H1 (cell line): ENCODE results near the gene GCLM. TPM values are rescaled to one million over a fixed set of nuclear protein-coding genes. Genes with fewer than 3 reads are reported as not detected.

Source experiments
- CTCF ChIA-PET: fragments of 300-600 bp; sonication (Branson Sonifier 250); formaldehyde crosslinking; loops from one replicate; lab custom pipeline; 2021; ENCODE audit not compliant: partially characterized antibody; lab: Charles Lee
- POLR2A ChIA-PET: fragments of 300-600 bp; sonication (Branson Sonifier 250); formaldehyde crosslinking; loops from one replicate; lab custom pipeline; 2021; ENCODE audit warnings: inconsistent platforms; ENCODE audit not compliant: partially characterized antibody; lab: Charles Lee
- DNase-seq, 2 experiments: peaks; one replicate each; pipeline versions ENCODE4 v3.0.0 to v3.0.0-alpha.2; 2010 to 2022; ENCODE audit warnings: low spot score in 2 of 2, low read depth in 1 of 2, mixed read lengths in 1 of 2
- FAIRE-seq: peaks from 2 replicates; lab custom pipeline; 2011; peaks lifted over from hg19 to GRCh38; lab: Jason Lieb, UNC
- H2AFZ ChIP-seq: 2 replicates; pipeline ENCODE4 v1.8.1; 2012; ENCODE audit warnings: low read length, inconsistent platforms
- H2AK5ac ChIP-seq: 2 replicates; pipeline ENCODE4 v1.6.1; 2013; ENCODE audit warnings: low read depth, low read length
- H2BK120ac ChIP-seq: replicated peaks from 2 replicates; pipeline ENCODE3; 2013; ENCODE audit warnings: low read depth, low read length, inconsistent platforms
- H2BK12ac ChIP-seq: 2 replicates; pipeline ENCODE4 v1.6.1; 2013; ENCODE audit warnings: low read depth, low read length
- H2BK15ac ChIP-seq: 2 replicates; pipeline ENCODE4 v1.6.1; 2013; ENCODE audit warnings: low read length
- H2BK20ac ChIP-seq: 2 replicates; pipeline ENCODE4 v1.6.1; 2013; ENCODE audit warnings: low read length
- H2BK5ac ChIP-seq: 2 replicates; pipeline ENCODE4 v1.6.1; 2013; ENCODE audit warnings: low read depth, low read length
- H3K14ac ChIP-seq: 2 replicates; pipeline ENCODE4 v1.6.1; 2013; ENCODE audit warnings: inconsistent platforms; ENCODE audit not compliant: insufficient read length
- H3K18ac ChIP-seq: 2 replicates; pipeline ENCODE4 v1.6.1; 2013; ENCODE audit warnings: low read length; ENCODE audit errors: extremely low read depth
- H3K23ac ChIP-seq: 2 replicates; pipeline ENCODE4 v1.6.1; 2013; ENCODE audit warnings: inconsistent platforms; ENCODE audit not compliant: insufficient read length
- H3K23me2 ChIP-seq: 2 replicates; pipeline ENCODE4 v1.6.1; 2013; ENCODE audit warnings: low read depth, low read length
- H3K27ac ChIP-seq: 2 replicates; pipeline ENCODE4 v1.6.1; 2011; ENCODE audit warnings: low read depth, low read length, inconsistent platforms
- H3K27me3 ChIP-seq, 4 experiments: replicated peaks in 1 of 4; 1 replicate in 1 of 4; 2 replicates in 3 of 4; pipeline versions ENCODE4 v1.6.1 to v1.8.1; 2011 to 2013; ENCODE audit warnings: low read length in 3 of 4, mild to moderate bottlenecking in 3 of 4, inconsistent platforms in 2 of 4, mixed read lengths in 2 of 4, moderate library complexity in 1 of 4; ENCODE audit not compliant: control insufficient read depth in 3 of 4, insufficient read depth in 3 of 4; ENCODE audit errors: extremely low read depth in 1 of 4
- H3K36me3 ChIP-seq, 4 experiments: 2 replicates each; pipeline versions ENCODE4 v1.6.1 to v1.8.1; 2011 to 2013; ENCODE audit warnings: mild to moderate bottlenecking in 4 of 4, low read length in 3 of 4, moderate library complexity in 2 of 4, control low read depth in 1 of 4, inconsistent platforms in 1 of 4; ENCODE audit not compliant: insufficient read depth in 4 of 4, control insufficient read depth in 2 of 4
- H3K4ac ChIP-seq: replicated peaks from 2 replicates; pipeline ENCODE3; 2013; ENCODE audit warnings: low read length, low read depth, mixed read lengths, inconsistent platforms; ENCODE audit not compliant: insufficient read length
- H3K4me1 ChIP-seq, 4 experiments: replicated peaks in 1 of 4; 1 replicate in 1 of 4; 2 replicates in 3 of 4; pipeline versions ENCODE4 v1.6.1 to v1.8.1; 2011 to 2013; ENCODE audit warnings: low read length in 3 of 4, inconsistent platforms in 2 of 4, mixed read lengths in 1 of 4; ENCODE audit not compliant: insufficient read depth in 4 of 4, control insufficient read depth in 3 of 4
- H3K4me2 ChIP-seq, 2 experiments: 2 replicates each; pipeline versions ENCODE4 v1.6.1 to v1.8.1; 2011 to 2013; ENCODE audit warnings: low read depth in 2 of 2, low read length in 2 of 2, control low read depth in 1 of 2, inconsistent platforms in 1 of 2, mild to moderate bottlenecking in 1 of 2; ENCODE audit not compliant: insufficient read depth in 1 of 2
- H3K4me3 ChIP-seq, 4 experiments: fragments of 200-600, 300-600 bp in 1 of 4; sonication (generic), shearing (Covaris generic), sonication (Bioruptor Twin) in 1 of 4; 2 replicates each; pipeline versions ENCODE4 v1.5.1 to v1.8.1; 2011 to 2016; ENCODE audit warnings: low read length in 4 of 4, low read depth in 3 of 4, control low read depth in 2 of 4, inconsistent platforms in 2 of 4, mild to moderate bottlenecking in 2 of 4, mixed read lengths in 1 of 4, moderate library complexity in 1 of 4; ENCODE audit not compliant: insufficient read depth in 2 of 4; ENCODE audit errors: extremely low read depth in 1 of 4
- H3K56ac ChIP-seq: replicated peaks from 2 replicates; pipeline ENCODE3; 2013; ENCODE audit warnings: low read depth, mild to moderate bottlenecking, mixed read lengths, low read length, inconsistent platforms; ENCODE audit not compliant: insufficient read length
- H3K79me1 ChIP-seq: 2 replicates; pipeline ENCODE4 v1.6.1; 2013; ENCODE audit warnings: low read depth, low read length, control low read depth
- H3K79me2 ChIP-seq, 2 experiments: 2 replicates each; pipeline versions ENCODE4 v1.6.1 to v1.8.1; 2012 to 2013; ENCODE audit warnings: low read length in 2 of 2, mild to moderate bottlenecking in 2 of 2, inconsistent platforms in 1 of 2; ENCODE audit not compliant: insufficient read depth in 2 of 2, control insufficient read depth in 1 of 2
- H3K9ac ChIP-seq, 4 experiments: replicated peaks in 1 of 4; 1 replicate in 1 of 4; 2 replicates in 3 of 4; pipeline versions ENCODE4 v1.6.1 to v1.8.1; 2011 to 2013; ENCODE audit warnings: low read depth in 3 of 4, low read length in 3 of 4, control low read depth in 2 of 4, mild to moderate bottlenecking in 2 of 4, moderate library complexity in 2 of 4, inconsistent platforms in 1 of 4; ENCODE audit errors: extremely low read depth in 1 of 4
- H3K9me3 ChIP-seq, 2 experiments: 2 replicates each; pipeline versions ENCODE4 v1.6.1 to v1.8.1; 2012 to 2013; ENCODE audit warnings: mild to moderate bottlenecking in 2 of 2, moderate library complexity in 2 of 2, control low read depth in 1 of 2, inconsistent platforms in 1 of 2, low read depth in 1 of 2, low read length in 1 of 2, mixed read lengths in 1 of 2; ENCODE audit not compliant: insufficient read depth in 2 of 2
- H4K20me1 ChIP-seq, 2 experiments: replicated peaks in 1 of 2; 2 replicates each; pipeline versions ENCODE3 to v1.8.1; 2011 to 2013; ENCODE audit warnings: inconsistent platforms in 2 of 2, low read length in 2 of 2, mild to moderate bottlenecking in 1 of 2; ENCODE audit not compliant: insufficient read depth in 2 of 2, control insufficient read depth in 1 of 2
- H4K5ac ChIP-seq: 2 replicates; pipeline ENCODE4 v1.6.1; 2013; ENCODE audit warnings: low read length, low read depth, mixed read lengths, inconsistent platforms; ENCODE audit not compliant: insufficient read length
- H4K8ac ChIP-seq: 2 replicates; pipeline ENCODE4 v1.8.0; 2013; ENCODE audit warnings: mild to moderate bottlenecking, moderate library complexity, low read length, inconsistent platforms; ENCODE audit not compliant: insufficient read depth; ENCODE audit errors: extremely low read depth
- H4K91ac ChIP-seq: replicated peaks from 2 replicates; pipeline ENCODE3; 2013; ENCODE audit warnings: low read length, mixed read lengths, inconsistent platforms; ENCODE audit not compliant: insufficient read length
- EP300 ChIP-seq, 2 experiments: IDR thresholded peaks; 1 replicate in 1 of 2; 2 replicates in 1 of 2; pipeline ENCODE4 v1.6.1; 2011 to 2012; ENCODE audit warnings: low read depth in 2 of 2, low read length in 2 of 2, mild to moderate bottlenecking in 2 of 2, borderline replicate concordance in 1 of 2, inconsistent platforms in 1 of 2, moderate library complexity in 1 of 2
- HDAC2 ChIP-seq, 2 experiments: fragments of 300-600 bp in 1 of 2; sonication (generic) in 1 of 2; IDR thresholded peaks; 2 replicates each; pipeline ENCODE4 v1.6.1; 2011 to 2012; ENCODE audit warnings: low read depth in 2 of 2, low read length in 2 of 2, mild to moderate bottlenecking in 2 of 2, moderate library complexity in 2 of 2, borderline replicate concordance in 1 of 2, inconsistent platforms in 1 of 2
- JUN ChIP-seq: IDR thresholded peaks from 2 replicates; pipeline ENCODE4 v1.6.1; 2011; ENCODE audit warnings: low read depth, mild to moderate bottlenecking, improper control_type of control experiment, low read length
- NANOG ChIP-seq: IDR thresholded peaks from 2 replicates; pipeline ENCODE4 v1.6.1; 2011; ENCODE audit warnings: low read length, low read depth, mild to moderate bottlenecking, inconsistent platforms; ENCODE audit not compliant: insufficient read depth, poor library complexity, severe bottlenecking
- RXRA ChIP-seq: IDR thresholded peaks from 2 replicates; pipeline ENCODE4 v1.6.1; 2011; ENCODE audit warnings: low read depth, mild to moderate bottlenecking, low read length, moderate library complexity; ENCODE audit not compliant: insufficient read depth
- SIRT6 ChIP-seq: IDR thresholded peaks from one replicate; pipeline ENCODE4 v1.7.1; 2012; ENCODE audit warnings: low read length, inconsistent platforms
- SIX5 ChIP-seq: IDR thresholded peaks from 2 replicates; pipeline ENCODE4 v1.6.1; 2011; ENCODE audit warnings: mild to moderate bottlenecking, low read depth, low read length
- SP2 ChIP-seq: IDR thresholded peaks from 2 replicates; pipeline ENCODE4 v1.6.1; 2012; ENCODE audit warnings: mild to moderate bottlenecking, low read length, inconsistent platforms
- SP4 ChIP-seq: IDR thresholded peaks from 2 replicates; pipeline ENCODE4 v1.6.1; 2012; ENCODE audit warnings: low read length, inconsistent platforms
- WGBS, 2 experiments: shearing (Covaris generic) in 1 of 2; methylation state at CpG; one replicate each; pipeline versions ENCODE4 v1.1.6 to v1.1.7; 2013 to 2015; ENCODE audit warnings: low lambda C conversion rate in 2 of 2, mixed read lengths in 2 of 2, inconsistent platforms in 1 of 2, low coverage in 1 of 2, missing lambda C conversion rate in 1 of 2; ENCODE audit not compliant: insufficient replicate concordance in 2 of 2, insufficient coverage in 1 of 2, insufficient read length in 1 of 2; ENCODE audit errors: extremely low coverage in 1 of 2, missing lambda C conversion rate in 1 of 2; 5-methylcytosine and 5-hydroxymethylcytosine counted together
- polyA plus RNA-seq, 7 experiments: library from polyadenylated mRNA; depleted of rRNA in 3 of 7; stranded (reverse) in 5 of 7; unstranded in 2 of 7; fragments of >200 nt in 5 of 7; fragments of 200-250 nt in 2 of 7; gene quantifications; 1 replicate in 5 of 7; 2 replicates in 1 of 7; 4 replicates in 1 of 7; pipeline versions ENCODE4 v1.2.1 to v1.2.3, GENCODE V29; 2011 to 2013; ENCODE audit warnings: missing spikeins in 2 of 7, mixed read lengths in 2 of 7
- total RNA-seq: library from RNA; stranded (reverse); fragmentation: NEBNext Ultra II Directional; extraction: Animal tissue kit (Norgen Biotek cat#: 25700); gene quantifications from 2 replicates; pipeline ENCODE4 v1.2.1, GENCODE V29; 2021

Gene GCLM
- total and polyA plus RNA-seq, 2 of the 8 experiments (the other 6 are each of a cell fraction or from before 2014, with no cell fraction given) = 3.1 to 12.8 TPM

DNA sequence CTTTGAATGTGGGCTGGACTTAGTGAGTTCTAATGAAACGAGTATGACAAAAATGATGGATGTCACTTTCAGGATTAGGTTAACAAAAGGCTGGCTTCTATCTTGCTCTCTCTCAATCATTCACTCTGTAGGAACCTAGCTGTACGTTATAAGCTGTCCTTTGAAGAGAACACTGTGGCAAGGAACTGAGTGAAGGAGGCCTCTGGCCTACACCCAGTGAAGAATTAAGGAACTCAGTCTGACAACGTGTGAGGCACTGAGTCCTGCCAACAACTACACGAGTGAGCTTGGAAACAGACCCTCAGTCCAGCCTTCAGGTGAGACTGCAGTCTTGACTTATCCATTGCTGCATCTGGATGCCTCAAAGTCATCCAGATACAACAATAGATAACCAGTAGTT lies 27.0 kb downstream of the GCLM start:
- POLR2A ChIA-PET = no interaction called here
- no peak overlapping the region for H4K5ac ChIP-seq

More for the DNA sequence above, 27.0 kb downstream of the GCLM start:
- no peak overlapping the region for H3K23ac ChIP-seq
- H3K4me1 ChIP-seq = peaks cover 0 to 2% (median 0%) of the 10 kb centered on the region in 4 experiments; a peak in 5 of 7 replicates
- H4K8ac ChIP-seq = no peak overlapping the region
- no peak for DNase-seq
- peaks cover 0 to 1% (median 0%) of the 10 kb centered on the region in 4 experiments; a peak in 1 of 7 replicates for H3K27me3 ChIP-seq
- H4K91ac ChIP-seq = no peak overlapping the region
- H3K79me2 ChIP-seq = peaks cover 11 to 17% of the 10 kb centered on the region in 2 experiments
- CTCF ChIA-PET = interaction anchor here (0.6 kb wide), 1 partner anchor 11 kb away, joined by 3 read pairs; no protein-coding TSS in a partner anchor
- no peak overlapping the region for H2AFZ ChIP-seq
- H4K20me1 ChIP-seq = no peaks in the 10 kb centered on the region
- WGBS, 2 experiments = 78% methylated on average over 4 of the region's 4 CpGs; no CpG with 5 or more reads in 1 of the 2 experiments
- peaks cover 2% of the 10 kb centered on the region; the same call in 1 of the 2 replicates for H3K23me2 ChIP-seq
- H3K27ac ChIP-seq = no peak overlapping the region
- H3K36me3 ChIP-seq = peaks cover 0 to 5% (median 2%) of the 10 kb centered on the region in 4 experiments; a peak in 3 of 8 replicates
- no peak overlapping the region for H3K4ac ChIP-seq
- H2BK12ac ChIP-seq = no peak overlapping the region
- no peak overlapping the region for H2AK5ac ChIP-seq
- peaks cover 4% of the 10 kb centered on the region for H3K79me1 ChIP-seq
- H3K4me3 ChIP-seq = no peak overlapping the region
- no peak overlapping the region for H2BK20ac ChIP-seq
- H2BK120ac ChIP-seq = no peak overlapping the region
- H3K56ac ChIP-seq = no peak overlapping the region
- no peak overlapping the region for H2BK15ac ChIP-seq
- H3K14ac ChIP-seq = no peak overlapping the region
- TF ChIP-seq EP300 (IDR thresholded peaks at IDR 0.05; ENCODE audit: borderline replicate concordance in 1 of 2, low read depth in 2 of 2, low read length in 2 of 2) = no peak
- no peak for TF ChIP-seq HDAC2 (IDR thresholded peaks at IDR 0.05; ENCODE audit: borderline replicate concordance in 1 of 2, low read depth in 2 of 2, low read length in 2 of 2)
- no peak for TF ChIP-seq JUN
- no peak for TF ChIP-seq NANOG
- TF ChIP-seq SIX5 = no peak
- TF ChIP-seq SP4 = no peak
- no peak for TF ChIP-seq SIRT6
- no peak for TF ChIP-seq RXRA
- TF ChIP-seq SP2 = no peak
- H3K18ac ChIP-seq = no peak overlapping the region
- H3K4me2 ChIP-seq = no peak overlapping the region
- H2BK5ac ChIP-seq = no peak overlapping the region
- no peaks in the 10 kb centered on the region for H3K9me3 ChIP-seq
- H3K9ac ChIP-seq = no peak overlapping the region
- no peak for FAIRE-seq
